Neural progenitor cell (in vitro differentiated cells): ENCODE data around the gene SERP2. TPM values are rescaled to one million over a fixed set of nuclear protein-coding genes. Genes with fewer than 3 reads are reported as not detected.

ENCODE experiments used
- DNase-seq: peaks from one replicate; pipeline ENCODE4 v3.0.0-alpha.2; 2016; ENCODE audit warnings: low spot score
- H2AFZ ChIP-seq: fragments of 200-600 bp; sonication (generic); replicated peaks from 2 replicates; pipeline ENCODE4 v1.6.1; 2016; ENCODE audit warnings: antibody characterized with exemption
- H3F3A ChIP-seq: fragments of 200-600 bp; sonication (generic); 2 replicates; pipeline ENCODE4 v1.6.1; 2016; ENCODE audit warnings: antibody characterized with exemption, low read depth
- H3K27ac ChIP-seq: fragments of 200-600 bp; sonication (generic); 2 replicates; pipeline ENCODE4 v1.5.1; 2016; ENCODE audit warnings: mild to moderate bottlenecking
- H3K27me3 ChIP-seq: fragments of 200-600 bp; sonication (generic); 2 replicates; pipeline ENCODE4 v1.6.1; 2016; ENCODE audit warnings: mild to moderate bottlenecking, moderate library complexity
- H3K36me3 ChIP-seq: fragments of 200-600 bp; sonication (generic); 2 replicates; pipeline ENCODE4 v1.5.1; 2016
- H3K4me1 ChIP-seq: fragments of 200-600 bp; sonication (generic); 2 replicates; pipeline ENCODE4 v1.6.1; 2016; ENCODE audit warnings: mixed run types
- H3K4me2 ChIP-seq: fragments of 200-600 bp; sonication (generic); 2 replicates; pipeline ENCODE4 v1.6.1; 2016
- H3K4me3 ChIP-seq: fragments of 200-600 bp; sonication (generic); 2 replicates; pipeline ENCODE4 v1.5.1; 2016
- H3K79me2 ChIP-seq: fragments of 200-600 bp; sonication (generic); 2 replicates; pipeline ENCODE4 v1.6.1; 2016; ENCODE audit warnings: low read depth
- H3K9ac ChIP-seq: fragments of 200-600 bp; sonication (generic); 2 replicates; pipeline ENCODE4 v1.6.1; 2016
- H3K9me3 ChIP-seq: fragments of 200-600 bp; sonication (generic); 2 replicates; pipeline ENCODE4 v1.5.1; 2016; ENCODE audit warnings: low read depth
- H4K20me1 ChIP-seq: fragments of 200-600 bp; sonication (generic); 2 replicates; pipeline ENCODE4 v1.6.1; 2016; ENCODE audit warnings: low read depth
- H3K27ac Mint-ChIP-seq: 3 replicates; pipeline ENCODE4 v1.8.0; 2021; ENCODE audit warnings: mixed read lengths
- H3K27me3 Mint-ChIP-seq: 2 replicates; pipeline ENCODE4 v1.8.0; 2022; ENCODE audit warnings: low read depth, mild to moderate bottlenecking, inconsistent platforms, moderate library complexity, mixed read lengths; ENCODE audit not compliant: insufficient read depth
- H3K36me3 Mint-ChIP-seq: 3 replicates; pipeline ENCODE4 v1.8.0; 2021; ENCODE audit warnings: mixed read lengths
- H3K4me1 Mint-ChIP-seq: 3 replicates; pipeline ENCODE4 v1.8.0; 2021; ENCODE audit warnings: mixed read lengths
- H3K4me3 Mint-ChIP-seq: 3 replicates; pipeline ENCODE4 v1.8.0; 2021; ENCODE audit warnings: mild to moderate bottlenecking, moderate library complexity, mixed read lengths
- H3K9me3 Mint-ChIP-seq: 3 replicates; pipeline ENCODE4 v1.8.0; 2020; ENCODE audit warnings: mixed read lengths
- EZH2 ChIP-seq: fragments of 200-600 bp; sonication (generic); IDR thresholded peaks from 2 replicates; pipeline ENCODE4 v1.6.1; 2017; ENCODE audit warnings: antibody characterized with exemption, mild to moderate bottlenecking, moderate library complexity
- EZH2phosphoT487 ChIP-seq: fragments of 200-600 bp; sonication (generic); IDR thresholded peaks from 2 replicates; pipeline ENCODE4 v1.6.1; 2017; ENCODE audit warnings: antibody characterized with exemption
- total RNA-seq: library from RNA; depleted of rRNA; stranded (reverse); fragments of >200 nt; gene quantifications from 2 replicates; pipeline ENCODE4 v1.2.3, GENCODE V29; 2015; ENCODE audit warnings: low replicate concordance
- TF ChIP-seq, protein P1 (sequence below): fragments of 200-600 bp; sonication (generic); IDR thresholded peaks from 2 replicates; pipeline ENCODE4 v1.5.1; 2017; ENCODE audit warnings: antibody characterized with exemption, mild to moderate bottlenecking

Gene SERP2
- total RNA-seq, 1 donor from 2014 or later, result 8.1 TPM

DNA sequence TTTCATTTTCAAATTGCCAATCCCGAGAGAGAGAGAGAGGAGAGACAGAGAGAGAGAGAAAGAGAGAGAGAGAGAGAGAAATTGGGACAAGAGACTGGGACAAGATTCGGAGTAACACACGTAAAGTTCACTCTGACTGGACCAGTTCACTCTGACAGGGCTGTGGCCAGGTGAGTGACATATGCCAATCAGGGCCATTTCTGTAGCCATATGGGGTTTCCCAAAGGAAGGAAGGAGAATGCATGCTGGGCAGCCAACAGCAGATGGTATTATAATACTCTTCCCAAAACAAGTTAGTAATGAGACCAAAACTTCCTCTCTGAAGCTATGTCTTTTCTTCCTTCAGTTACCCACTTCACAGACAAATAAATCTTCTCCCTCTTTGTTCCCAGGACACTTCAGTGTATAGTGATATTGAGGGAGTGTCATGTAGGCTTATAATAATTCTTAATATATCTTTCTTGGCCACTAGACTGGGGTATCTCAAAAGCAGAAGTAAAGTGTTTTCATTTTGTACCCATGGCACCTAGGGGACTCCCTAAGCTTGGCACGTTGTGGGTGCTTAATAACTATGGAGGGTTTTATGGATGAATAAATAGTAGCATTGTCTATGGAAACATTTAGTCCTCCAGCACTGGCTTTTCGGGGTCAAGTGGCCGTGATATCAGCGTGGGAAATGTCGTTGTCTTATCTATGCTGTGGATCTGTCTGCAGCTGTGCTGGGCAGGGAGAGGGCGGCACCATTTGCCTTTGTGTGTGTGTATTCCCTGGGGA lies 51.6 kb downstream of the SERP2 start:
- no peak overlapping the region for H3K4me3 Mint-ChIP-seq
- H3K36me3 Mint-ChIP-seq, result peaks cover 3% of the 10 kb centered on the region
- Histone ChIP-seq H3K4me3 (no peak overlapping the region), H3K9me3 (no peaks in the 10 kb centered on the region), H3K36me3 (no peaks in the 10 kb centered on the region), H4K20me1 (no peaks in the 10 kb centered on the region), H3K9ac (no peak overlapping the region), H2AFZ (no peak overlapping the region), H3K27ac (no peak overlapping the region), H3K4me2 (no peak overlapping the region), H3K4me1 (peaks cover 4% of the 10 kb centered on the region), H3K79me2 (no peaks in the 10 kb centered on the region), H3K27me3 (no peaks in the 10 kb centered on the region), H3F3A (no peaks in the 10 kb centered on the region)
- no peak overlapping the region for H3K27ac Mint-ChIP-seq
- TF ChIP-seq, protein P1, sequence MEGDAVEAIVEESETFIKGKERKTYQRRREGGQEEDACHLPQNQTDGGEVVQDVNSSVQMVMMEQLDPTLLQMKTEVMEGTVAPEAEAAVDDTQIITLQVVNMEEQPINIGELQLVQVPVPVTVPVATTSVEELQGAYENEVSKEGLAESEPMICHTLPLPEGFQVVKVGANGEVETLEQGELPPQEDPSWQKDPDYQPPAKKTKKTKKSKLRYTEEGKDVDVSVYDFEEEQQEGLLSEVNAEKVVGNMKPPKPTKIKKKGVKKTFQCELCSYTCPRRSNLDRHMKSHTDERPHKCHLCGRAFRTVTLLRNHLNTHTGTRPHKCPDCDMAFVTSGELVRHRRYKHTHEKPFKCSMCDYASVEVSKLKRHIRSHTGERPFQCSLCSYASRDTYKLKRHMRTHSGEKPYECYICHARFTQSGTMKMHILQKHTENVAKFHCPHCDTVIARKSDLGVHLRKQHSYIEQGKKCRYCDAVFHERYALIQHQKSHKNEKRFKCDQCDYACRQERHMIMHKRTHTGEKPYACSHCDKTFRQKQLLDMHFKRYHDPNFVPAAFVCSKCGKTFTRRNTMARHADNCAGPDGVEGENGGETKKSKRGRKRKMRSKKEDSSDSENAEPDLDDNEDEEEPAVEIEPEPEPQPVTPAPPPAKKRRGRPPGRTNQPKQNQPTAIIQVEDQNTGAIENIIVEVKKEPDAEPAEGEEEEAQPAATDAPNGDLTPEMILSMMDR, result no peak
- TF ChIP-seq EZH2, result no peak
- TF ChIP-seq EZH2phosphoT487, result no peak
- peaks cover 3% of the 10 kb centered on the region for H3K27me3 Mint-ChIP-seq
- H3K9me3 Mint-ChIP-seq, result peaks cover 7% of the 10 kb centered on the region
- no peak for DNase-seq
- H3K4me1 Mint-ChIP-seq, result peaks cover 15% of the 10 kb centered on the region

DNA sequence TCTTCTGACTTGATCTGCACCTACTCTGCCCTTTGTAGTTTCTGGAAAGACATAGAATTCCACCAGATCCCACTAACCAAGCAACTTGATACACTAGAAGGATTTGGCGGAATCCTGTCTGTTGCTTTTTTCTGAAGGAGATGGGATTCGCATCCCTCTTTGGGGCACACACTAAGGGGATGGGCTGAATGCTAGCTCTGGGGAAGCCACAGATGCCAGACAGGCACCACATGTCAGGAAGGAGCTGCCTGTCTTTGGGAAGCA lies 52.1 kb downstream of the SERP2 start:
- H3K36me3 Mint-ChIP-seq, result peaks cover 3% of the 10 kb centered on the region
- no peak overlapping the region for H3K4me3 Mint-ChIP-seq
- no peaks in the 10 kb centered on the region for H3K9me3 ChIP-seq
- H3K27me3 Mint-ChIP-seq, result no peaks in the 10 kb centered on the region
- no peaks in the 10 kb centered on the region for H4K20me1 ChIP-seq
- H3K79me2 ChIP-seq, result no peaks in the 10 kb centered on the region
- no peak overlapping the region for H3K4me2 ChIP-seq
- no peak overlapping the region for H3K27ac ChIP-seq
- TF ChIP-seq, protein P1, result no peak
- TF ChIP-seq EZH2 (no peak), EZH2phosphoT487 (no peak)
- peaks cover 10% of the 10 kb centered on the region for H3K4me1 Mint-ChIP-seq
- H3K9me3 Mint-ChIP-seq, result peaks cover 7% of the 10 kb centered on the region
- peaks cover 4% of the 10 kb centered on the region for H3K4me1 ChIP-seq
- DNase-seq, result no peak
- H3K36me3 ChIP-seq, result no peaks in the 10 kb centered on the region
- peaks cover 3% of the 10 kb centered on the region for H3F3A ChIP-seq
- H3K27ac Mint-ChIP-seq, result no peak overlapping the region
- no peak overlapping the region for H2AFZ ChIP-seq
- no peaks in the 10 kb centered on the region for H3K27me3 ChIP-seq
- no peak overlapping the region for H3K4me3 ChIP-seq
- H3K9ac ChIP-seq, result no peak overlapping the region

DNA sequence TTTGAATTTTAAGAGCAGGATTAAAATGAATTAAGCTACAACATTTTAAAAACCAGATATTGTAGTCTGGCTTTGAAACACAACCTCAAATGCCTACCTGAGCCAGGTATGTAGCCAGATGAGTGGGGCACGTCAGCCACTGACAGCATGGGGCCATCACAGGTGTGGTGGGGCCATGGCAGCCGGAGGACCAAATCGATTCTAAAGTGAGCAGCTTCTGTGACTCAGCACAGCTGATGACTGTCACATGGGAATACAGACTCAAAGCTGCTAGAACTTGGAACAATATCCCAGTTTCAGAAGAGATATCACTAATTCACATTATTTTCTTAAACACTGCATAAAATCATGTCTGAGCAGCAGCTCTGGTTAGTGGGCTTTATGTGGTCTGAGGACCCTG lies 52.8 kb downstream of the SERP2 start:
- no peak for DNase-seq
- H3K9me3 Mint-ChIP-seq, result peaks cover 7% of the 10 kb centered on the region
- Histone ChIP-seq H3K9me3 (no peaks in the 10 kb centered on the region), H3K4me3 (no peak overlapping the region), H2AFZ (no peak overlapping the region), H3K4me1 (peaks cover 4% of the 10 kb centered on the region), H3K4me2 (no peak overlapping the region), H3K9ac (no peak overlapping the region), H3K27ac (no peak overlapping the region), H3K27me3 (no peaks in the 10 kb centered on the region), H3K79me2 (no peaks in the 10 kb centered on the region), H3F3A (peaks cover 10% of the 10 kb centered on the region), H4K20me1 (peaks cover 6% of the 10 kb centered on the region), H3K36me3 (no peaks in the 10 kb centered on the region)
- H3K27ac Mint-ChIP-seq, result no peak overlapping the region
- H3K4me1 Mint-ChIP-seq, result peaks cover 13% of the 10 kb centered on the region
- no peaks in the 10 kb centered on the region for H3K27me3 Mint-ChIP-seq
- H3K36me3 Mint-ChIP-seq, result peaks cover 3% of the 10 kb centered on the region
- H3K4me3 Mint-ChIP-seq, result no peak overlapping the region
- no peak for TF ChIP-seq EZH2
- TF ChIP-seq EZH2phosphoT487, result no peak
- TF ChIP-seq, protein P1, result no peak
